GM23338 (cell line): ENCODE data around the gene GHRH. TPM values are rescaled to one million over a fixed set of nuclear protein-coding genes. Genes with fewer than 3 reads are reported as not detected.

Source experiments
- ATAC-seq: fragments of 200-7000 bp; cut with Tn5 transposase; 3 replicates; pipeline ENCODE4 v1.9.1; 2020
- DNase-seq: peaks from one replicate; pipeline ENCODE4 v3.0.0-alpha.2; 2015; ENCODE audit warnings: low spot score
- H2AFZ ChIP-seq: fragments of 200-600 bp; sonication (generic); 2 replicates; pipeline ENCODE4 v1.8.0; 2016; ENCODE audit warnings: antibody characterized with exemption, mild to moderate bottlenecking, moderate library complexity
- H3F3A ChIP-seq: fragments of 200-600 bp; sonication (generic); replicated peaks from 2 replicates; pipeline ENCODE4 v1.8.0; 2017; ENCODE audit warnings: antibody characterized with exemption, mixed run types, low read depth
- H3K27ac ChIP-seq: fragments of 200-600 bp; sonication (generic); 2 replicates; pipeline ENCODE4 v1.6.1; 2016; ENCODE audit warnings: low read depth
- H3K27me3 ChIP-seq: fragments of 200-600 bp; sonication (generic); 2 replicates; pipeline ENCODE4 v1.8.0; 2016; ENCODE audit warnings: mild to moderate bottlenecking, mixed run types, moderate library complexity; ENCODE audit not compliant: insufficient read depth
- H3K36me3 ChIP-seq: fragments of 200-600 bp; sonication (generic); 2 replicates; pipeline ENCODE4 v1.8.0; 2016; ENCODE audit warnings: mild to moderate bottlenecking; ENCODE audit not compliant: insufficient read depth
- H3K4me1 ChIP-seq: fragments of 200-600 bp; sonication (generic); 2 replicates; pipeline ENCODE4 v1.8.0; 2016; ENCODE audit warnings: mild to moderate bottlenecking, moderate library complexity; ENCODE audit not compliant: insufficient read depth
- H3K4me2 ChIP-seq: fragments of 200-600 bp; sonication (generic); 2 replicates; pipeline ENCODE4 v1.7.1; 2017; ENCODE audit warnings: mixed run types
- H3K4me3 ChIP-seq: fragments of 200-600 bp; sonication (generic); 2 replicates; pipeline ENCODE4 v1.6.1; 2016; ENCODE audit warnings: mixed run types
- H3K79me2 ChIP-seq: fragments of 200-600 bp; sonication (generic); replicated peaks from 2 replicates; pipeline ENCODE4 v1.8.0; 2017; ENCODE audit warnings: mild to moderate bottlenecking; ENCODE audit not compliant: insufficient read depth
- H3K9me2 ChIP-seq: fragments of 200-600 bp; sonication (generic); 2 replicates; pipeline ENCODE4 v1.8.0; 2017; ENCODE audit not compliant: insufficient read depth
- H4K20me1 ChIP-seq: fragments of 200-600 bp; sonication (generic); replicated peaks from 2 replicates; pipeline ENCODE4 v1.8.0; 2017; ENCODE audit warnings: mild to moderate bottlenecking; ENCODE audit not compliant: insufficient read depth
- H3K27ac Mint-ChIP-seq: 2 replicates; pipeline ENCODE4 v1.8.0; 2020; ENCODE audit warnings: inconsistent platforms, mild to moderate bottlenecking, moderate library complexity, mixed read lengths
- H3K27me3 Mint-ChIP-seq: 3 replicates; pipeline ENCODE4 v1.8.0; 2022; ENCODE audit warnings: low read depth, mild to moderate bottlenecking, moderate library complexity, mixed read lengths, inconsistent platforms; ENCODE audit not compliant: insufficient read depth, poor library complexity
- H3K36me3 Mint-ChIP-seq: 3 replicates; pipeline ENCODE4 v1.8.0; 2021; ENCODE audit warnings: low read depth, mild to moderate bottlenecking, inconsistent platforms, moderate library complexity, mixed read lengths
- H3K4me1 Mint-ChIP-seq: 3 replicates; pipeline ENCODE4 v1.8.0; 2020; ENCODE audit warnings: mild to moderate bottlenecking, inconsistent platforms, mixed read lengths
- H3K4me3 Mint-ChIP-seq: 3 replicates; pipeline ENCODE4 v1.8.0; 2021; ENCODE audit warnings: moderate library complexity, mild to moderate bottlenecking, inconsistent platforms, mixed read lengths
- H3K9me3 Mint-ChIP-seq: 3 replicates; pipeline ENCODE4 v1.8.0; 2020; ENCODE audit warnings: moderate library complexity, mild to moderate bottlenecking, inconsistent platforms, mixed read lengths
- CTCF ChIP-seq, 2 experiments: fragments of 200-600 bp in 1 of 2; sonication (generic) in 1 of 2; conservative IDR thresholded peaks; 2 replicates each; pipeline versions ENCODE4 v1.5.1 to v1.6.1; 2016 to 2017; ENCODE audit warnings: antibody characterized with exemption in 2 of 2, low read depth in 2 of 2, mild to moderate bottlenecking in 2 of 2, moderate library complexity in 1 of 2
- ETS1 ChIP-seq: IDR thresholded peaks from 2 replicates; pipeline ENCODE4 v1.6.1; 2016; ENCODE audit warnings: antibody characterized with exemption
- EZH2 ChIP-seq: fragments of 200-600 bp; sonication (generic); IDR thresholded peaks from one replicate; pipeline ENCODE4 v1.8.0; 2017; ENCODE audit warnings: antibody characterized with exemption, mild to moderate bottlenecking, low read depth; ENCODE audit not compliant: unreplicated experiment
- EZH2phosphoT487 ChIP-seq: fragments of 200-600 bp; sonication (generic); IDR thresholded peaks from one replicate; pipeline ENCODE4 v1.8.1; 2018; ENCODE audit warnings: antibody characterized with exemption; ENCODE audit not compliant: unreplicated experiment
- NANOG ChIP-seq: IDR thresholded peaks from 2 replicates; pipeline ENCODE4 v1.6.1; 2016; ENCODE audit warnings: antibody characterized with exemption, borderline replicate concordance
- POLR2AphosphoS5 ChIP-seq: IDR thresholded peaks from 2 replicates; pipeline ENCODE4 v1.6.1; 2016; ENCODE audit warnings: antibody characterized with exemption, low read depth
- STAT1 ChIP-seq: IDR thresholded peaks from one replicate; pipeline ENCODE4 v1.6.1; 2016; ENCODE audit warnings: antibody characterized with exemption; ENCODE audit not compliant: unreplicated experiment
- ZNF331 ChIP-seq: fragments of 250-450 bp; sonication (Bioruptor Pico); IDR thresholded peaks from 2 replicates; pipeline ENCODE4 v1.5.0; 2020; ENCODE audit warnings: low read depth, mild to moderate bottlenecking, moderate library complexity
- polyA plus RNA-seq: library from polyadenylated mRNA; unstranded; fragments of >200 nt; fragmentation: Nextera tagmentation; extraction: Ambion mirVana; gene quantifications from 2 replicates; pipeline ENCODE4 v1.2.1, GENCODE V29; 2016
- total RNA-seq: library from RNA; depleted of rRNA; stranded (reverse); fragments of >200 nt; shearing (Covaris generic); gene quantifications from 2 replicates; pipeline ENCODE4 v1.2.3, GENCODE V29; 2014

GHRH gene
- total and polyA plus RNA-seq, 2 experiments from 2014 or later = 0.40 TPM; not detected in 1

GRCh38 chr20:37223053-37223452 lies 38.6 kb downstream of the GHRH start:
- Histone ChIP-seq H3F3A (peaks cover 8% of the 10 kb centered on the region; the same call in 1 of the 2 replicates), H3K9me2 (no peaks in the 10 kb centered on the region), H4K20me1 (peaks cover 12% of the 10 kb centered on the region; the same call in 1 of the 2 replicates), H3K27me3 (no peaks in the 10 kb centered on the region), H3K27ac (peak overlapping the region; percentile 46; the same call in 1 of the 2 replicates), H3K4me2 (no peak overlapping the region), H3K36me3 (peaks cover 57% of the 10 kb centered on the region), H3K4me1 (peaks cover 16% of the 10 kb centered on the region), H2AFZ (no peak overlapping the region), H3K4me3 (no peak overlapping the region), H3K79me2 (peaks cover 52% of the 10 kb centered on the region)
- no peak overlapping the region for H3K4me3 Mint-ChIP-seq
- H3K9me3 Mint-ChIP-seq = no peaks in the 10 kb centered on the region
- DNase-seq (no peak), ATAC-seq (no peak; the same call in 2 of the 3 replicates)
- peaks cover 39% of the 10 kb centered on the region for H3K4me1 Mint-ChIP-seq
- TF ChIP-seq EZH2 (no peak), CTCF (conservative IDR thresholded peaks at IDR 0.05; ENCODE audit: low read depth in 2 of 2) (no peak), NANOG (no peak), ZNF331 (CRISPR knock-in tag) (no peak), ETS1 (no peak), EZH2phosphoT487 (no peak)
- H3K27ac Mint-ChIP-seq = peak overlapping the region; percentile 87; the same call in 1 of the 2 replicates
- peaks cover 77% of the 10 kb centered on the region for H3K36me3 Mint-ChIP-seq
- peaks cover 3% of the 10 kb centered on the region for H3K27me3 Mint-ChIP-seq

GRCh38 chr20:37222086-37222485 lies 39.5 kb downstream of the GHRH start:
- Histone ChIP-seq H3K4me1 (0 out of 2 replicates have a peak, but pooled peaks cover 7% of the 10 kb centered on the region), H3K4me2 (no peak overlapping the region), H3K4me3 (no peak overlapping the region), H3K9me2 (no peaks in the 10 kb centered on the region), H3K27me3 (no peaks in the 10 kb centered on the region), H3K27ac (peak overlapping the region; percentile 80; the same call in 1 of the 2 replicates), H4K20me1 (peaks cover 8% of the 10 kb centered on the region; the same call in 1 of the 2 replicates), H3F3A (peaks cover 3% of the 10 kb centered on the region; the same call in 1 of the 2 replicates), H2AFZ (no peak overlapping the region), H3K36me3 (peaks cover 48% of the 10 kb centered on the region), H3K79me2 (peaks cover 54% of the 10 kb centered on the region)
- Mint-ChIP-seq H3K4me3 (no peak overlapping the region; the same call in 2 of the 3 replicates), H3K27ac (peak overlapping the region; percentile 62; the same call in 1 of the 2 replicates), H3K27me3 (peaks cover 3% of the 10 kb centered on the region), H3K4me1 (peaks cover 29% of the 10 kb centered on the region), H3K36me3 (peaks cover 75% of the 10 kb centered on the region), H3K9me3 (no peaks in the 10 kb centered on the region)
- ATAC-seq (no peak), DNase-seq (no peak)
- no peak for TF ChIP-seq EZH2
- TF ChIP-seq ETS1 = no peak
- TF ChIP-seq POLR2AphosphoS5 = no peak
- TF ChIP-seq CTCF (conservative IDR thresholded peaks at IDR 0.05; ENCODE audit: low read depth in 2 of 2) = no peak
- TF ChIP-seq STAT1 = no peak
